ENCODE measurements around the gene CORO2B.

- TF ChIP-seq CTCF (IDR thresholded peaks at IDR 0.05) (no peak), POLR2A (IDR thresholded peaks at IDR 0.05) (no peak)
These were observed 30.0 kb downstream of the CORO2B start for GRCh38 chr15:68608844-68609232.
